ENCODE data around the gene LAMTOR4. TPM values are rescaled to one million over a fixed set of nuclear protein-coding genes. Genes with fewer than 3 reads are reported as not detected.

Gene LAMTOR4
- total and polyA plus RNA-seq, 2 of the 13 experiments (the other 11 are each of a cell fraction or from before 2014, with no cell fraction given): 115 to 118 TPM

GRCh38 chr7:100132697-100133151 is 16.0 kb upstream of the LAMTOR4 start (continued):
- no peak for TF ChIP-seq TERF1 (CRISPR knock-in tag; IDR thresholded peaks at IDR 0.05)
- TF ChIP-seq E2F2 (CRISPR knock-in tag; IDR thresholded peaks at IDR 0.05; ENCODE audit: borderline replicate concordance): no peak
- TF ChIP-seq FOXA3 (CRISPR knock-in tag; IDR thresholded peaks at IDR 0.05): 0 out of 2 replicates have a peak, but pooled peaks have one; percentile 10
- TF ChIP-seq TSC22D2 (CRISPR knock-in tag; IDR thresholded peaks at IDR 0.05; ENCODE audit: borderline replicate concordance): 0 out of 2 replicates have a peak, but pooled peaks have one; percentile 31
- 0 out of 2 replicates have a peak, but pooled peaks have one; percentile 30 for TF ChIP-seq SAP130 (CRISPR knock-in tag; IDR thresholded peaks at IDR 0.05; ENCODE audit: low read depth)
- TF ChIP-seq POLR2A (IDR thresholded peaks at IDR 0.05; ENCODE audit: insufficient read depth in 1 of 2, low read depth in 2 of 2, low read length in 2 of 2): no peak
- TF ChIP-seq KLF16 (CRISPR knock-in tag; IDR thresholded peaks at IDR 0.05): peak in 1 of 2 experiments; percentile 49; a peak in 1 of 4 replicates
- TF ChIP-seq SMC3 (IDR thresholded peaks at IDR 0.05; ENCODE audit: low read length): peak; percentile 93
- TF ChIP-seq PHF8 (CRISPR knock-in tag; IDR thresholded peaks at IDR 0.05): no peak
- peak; percentile 82 for TF ChIP-seq RAD21 (CRISPR knock-in tag; IDR thresholded peaks at IDR 0.05)
- 0 out of 2 replicates have a peak, but pooled peaks have one; percentile 34 for TF ChIP-seq IRF2 (CRISPR knock-in tag; IDR thresholded peaks at IDR 0.05)
- 0 out of 2 replicates have a peak, but pooled peaks have one; percentile 32 for TF ChIP-seq TGIF2 (CRISPR knock-in tag; IDR thresholded peaks at IDR 0.05)
- TF ChIP-seq MTA3 (CRISPR knock-in tag; IDR thresholded peaks at IDR 0.05): no peak
- TF ChIP-seq ELF3 (CRISPR knock-in tag; IDR thresholded peaks at IDR 0.05): 0 out of 2 replicates have a peak, but pooled peaks have one; percentile 14
- TF ChIP-seq XRCC5 (optimal IDR thresholded peaks at IDR 0.05; ENCODE audit: low read length): peak; percentile 49
- 0 out of 2 replicates have a peak, but pooled peaks have one; percentile 11 for TF ChIP-seq ZNF629 (CRISPR knock-in tag; conservative IDR thresholded peaks at IDR 0.05)
- TF ChIP-seq KDM5B (CRISPR knock-in tag; IDR thresholded peaks at IDR 0.05; ENCODE audit: borderline replicate concordance): no peak
- peak; percentile 20; the same call in 1 of the 2 replicates for TF ChIP-seq SALL1 (CRISPR knock-in tag; IDR thresholded peaks at IDR 0.05)
- 0 out of 2 replicates have a peak, but pooled peaks have one; percentile 13 for TF ChIP-seq ZFP36L1 (CRISPR knock-in tag; IDR thresholded peaks at IDR 0.05)
- 0 out of 2 replicates have a peak, but pooled peaks have one; percentile 0 for TF ChIP-seq TFE3 (CRISPR knock-in tag; IDR thresholded peaks at IDR 0.05)
- peak; percentile 45 for TF ChIP-seq KDM2A (CRISPR knock-in tag; IDR thresholded peaks at IDR 0.05; ENCODE audit: borderline replicate concordance, low read depth)
- TF ChIP-seq ZNF614 (CRISPR knock-in tag; IDR thresholded peaks at IDR 0.05; ENCODE audit: borderline replicate concordance): 0 out of 2 replicates have a peak, but pooled peaks have one; percentile 14
- TF ChIP-seq STAG1 (CRISPR knock-in tag; IDR thresholded peaks at IDR 0.05): peak; percentile 95
- 0 out of 2 replicates have a peak, but pooled peaks have one; percentile 25 for TF ChIP-seq RFXAP (CRISPR knock-in tag; IDR thresholded peaks at IDR 0.05; ENCODE audit: borderline replicate concordance)
- peak; percentile 40 for TF ChIP-seq TEAD3 (CRISPR knock-in tag; optimal IDR thresholded peaks at IDR 0.05; ENCODE audit: borderline replicate concordance)
- no peak for TF ChIP-seq ZNF616 (CRISPR knock-in tag; IDR thresholded peaks at IDR 0.05; ENCODE audit: low read depth)
- TF ChIP-seq MLLT10 (CRISPR knock-in tag; IDR thresholded peaks at IDR 0.05): no peak
- TF ChIP-seq MAFK (conservative IDR thresholded peaks at IDR 0.05 in 1 of 2, IDR thresholded peaks at IDR 0.05 in 1 of 2; ENCODE audit: low read length in 2 of 2): 0 out of 4 replicates have a peak, but pooled peaks of 1 of the 2 experiments have one; percentile 2
- 0 out of 2 replicates have a peak, but pooled peaks have one; percentile 27 for TF ChIP-seq GATAD1 (CRISPR knock-in tag; IDR thresholded peaks at IDR 0.05)
